ENCODE results near the gene RAB39A. TPM values are rescaled to one million over a fixed set of nuclear protein-coding genes. Genes with fewer than 3 reads are reported as not detected.

The RAB39A gene
- total and polyA plus RNA-seq, 3 donors from 2014 or later, result 1.6 to 2.0 (median 1.9) TPM

- Histone ChIP-seq H3K4me1 (no peaks in the 10 kb centered on the region), H3K36me3 (ENCODE audit: low read depth, missing control alignments) (no peaks in the 10 kb centered on the region), H3K9me3 (no peaks in the 10 kb centered on the region), H3K27me3 (no peaks in the 10 kb centered on the region), H3K27ac (no peak overlapping the region), H3K4me3 (no peak overlapping the region)
- intact Hi-C loops (cut with DNase I; ENCODE audit: low total_unique reads), result no loop called here
- 75 to 91% methylated on average over 5 of the region's 5 CpGs for WGBS, 2 donors
- DNase-seq, result no peak
- TF ChIP-seq CTCF (IDR thresholded peaks at IDR 0.05) (no peak), POLR2A (IDR thresholded peaks at IDR 0.05) (no peak)
Measured at GRCh38 chr11:108003623-108004022, 75.4 kb downstream of the RAB39A start.

GRCh38 chr11:108007819-108008218, 79.6 kb downstream of the RAB39A start:
- H3K36me3 ChIP-seq (ENCODE audit: low read depth, missing control alignments), result no peaks in the 10 kb centered on the region
- no peak for TF ChIP-seq CTCF (IDR thresholded peaks at IDR 0.05)
- no peak for TF ChIP-seq POLR2A (IDR thresholded peaks at IDR 0.05)
- WGBS, 2 donors, result 48 to 76% methylated on average over 18 of the region's 18 CpGs
- intact Hi-C loops (cut with DNase I; ENCODE audit: low total_unique reads), result no loop called here
- DNase-seq, result no peak
- H3K27ac ChIP-seq, result no peak overlapping the region
- H3K4me3 ChIP-seq, result peak overlapping the region in 1 of 2 donors; percentile 96
- H3K9me3 ChIP-seq, result no peaks in the 10 kb centered on the region
- no peaks in the 10 kb centered on the region for H3K27me3 ChIP-seq
- peaks cover 19% of the 10 kb centered on the region for H3K4me1 ChIP-seq

DNA sequence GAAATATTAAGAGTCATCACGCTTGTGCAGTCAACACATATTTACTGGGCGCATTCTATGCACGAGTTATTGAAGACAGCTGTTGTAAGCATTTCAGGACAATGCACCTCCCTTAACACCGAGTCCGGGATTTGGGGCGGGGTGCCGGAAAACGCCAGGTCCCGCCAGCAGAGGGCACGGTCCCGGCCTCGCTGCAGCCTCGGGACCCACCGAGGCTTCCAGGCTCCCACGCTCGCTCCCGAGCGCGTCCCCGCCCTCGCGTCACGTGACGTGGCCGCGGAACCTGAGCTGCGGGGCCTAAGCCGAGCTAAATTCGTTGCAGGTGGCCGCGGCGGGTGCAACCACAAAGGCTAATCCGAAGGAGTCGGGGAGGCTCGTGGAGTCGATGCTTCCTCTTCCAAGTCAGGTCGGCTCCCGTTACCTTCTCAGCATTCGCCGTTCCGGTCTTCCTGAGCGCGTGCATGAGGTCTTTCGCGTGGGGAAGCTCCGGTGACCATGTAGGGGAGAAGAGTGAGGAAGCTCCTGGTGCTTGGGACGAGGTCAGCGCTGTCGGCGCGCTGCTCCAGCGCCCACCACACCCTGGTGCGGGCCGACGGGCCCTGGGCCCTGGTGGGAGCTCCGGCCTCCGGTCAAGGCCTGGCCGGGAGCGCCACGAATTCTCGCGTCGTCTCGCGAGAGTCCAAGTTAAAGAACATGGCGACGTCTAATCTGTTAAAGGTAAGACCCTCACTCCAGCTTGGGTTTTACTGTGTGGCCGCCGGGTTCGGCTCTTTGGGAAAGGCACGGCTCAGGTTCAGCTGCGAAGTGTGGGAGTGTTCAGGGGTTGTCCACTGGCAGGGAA, 80.6 kb downstream of the RAB39A start, which contains the start of gene CUL5:
TSS of gene CUL5 (plus strand) at position 243 of the 841 bp plus-strand sequence. CDS start at position 694, 451 bp downstream.
- Histone ChIP-seq H3K27me3 (no peaks in the 10 kb centered on the region), H3K4me1 (peaks cover 19% of the 10 kb centered on the region), H3K36me3 (ENCODE audit: low read depth, missing control alignments) (no peaks in the 10 kb centered on the region), H3K4me3 (peak within 1 kb of the TSS; percentile 96 to 97), H3K9me3 (no peaks in the 10 kb centered on the region), H3K27ac (peak within 1 kb of the TSS; percentile 94 to 98)
- no peak for TF ChIP-seq POLR2A (IDR thresholded peaks at IDR 0.05)
- TF ChIP-seq CTCF (IDR thresholded peaks at IDR 0.05), result peak; percentile 80 to 90 (median 82)
- intact Hi-C loops (cut with DNase I; ENCODE audit: low total_unique reads), result no loop called here
- DNase-seq, result peak; percentile 94
- 0 to 2% methylated on average over 4 to 68 of the region's 72 CpGs for WGBS, 2 donors

GRCh38 chr11:108009497-108010370, 81.5 kb downstream of the RAB39A start:
- intact Hi-C loops (cut with DNase I; ENCODE audit: low total_unique reads), result no loop called here
- H3K4me1 ChIP-seq, result peaks cover 19% of the 10 kb centered on the region
- no peaks in the 10 kb centered on the region for H3K27me3 ChIP-seq
- no peaks in the 10 kb centered on the region for H3K9me3 ChIP-seq
- H3K36me3 ChIP-seq (ENCODE audit: low read depth, missing control alignments), result no peaks in the 10 kb centered on the region
- H3K27ac ChIP-seq, result peak overlapping the region; percentile 94 to 98
- 3 to 5% methylated on average over 12 to 31 of the region's 31 CpGs for WGBS, 2 donors
- no peak for DNase-seq
- peak overlapping the region; percentile 96 to 97 for H3K4me3 ChIP-seq
- no peak for TF ChIP-seq POLR2A (IDR thresholded peaks at IDR 0.05)
- TF ChIP-seq CTCF (IDR thresholded peaks at IDR 0.05), result no peak

Measured in testis (tissue), 3 donors.